ENCODE data around the gene LRRC39.

DNA sequence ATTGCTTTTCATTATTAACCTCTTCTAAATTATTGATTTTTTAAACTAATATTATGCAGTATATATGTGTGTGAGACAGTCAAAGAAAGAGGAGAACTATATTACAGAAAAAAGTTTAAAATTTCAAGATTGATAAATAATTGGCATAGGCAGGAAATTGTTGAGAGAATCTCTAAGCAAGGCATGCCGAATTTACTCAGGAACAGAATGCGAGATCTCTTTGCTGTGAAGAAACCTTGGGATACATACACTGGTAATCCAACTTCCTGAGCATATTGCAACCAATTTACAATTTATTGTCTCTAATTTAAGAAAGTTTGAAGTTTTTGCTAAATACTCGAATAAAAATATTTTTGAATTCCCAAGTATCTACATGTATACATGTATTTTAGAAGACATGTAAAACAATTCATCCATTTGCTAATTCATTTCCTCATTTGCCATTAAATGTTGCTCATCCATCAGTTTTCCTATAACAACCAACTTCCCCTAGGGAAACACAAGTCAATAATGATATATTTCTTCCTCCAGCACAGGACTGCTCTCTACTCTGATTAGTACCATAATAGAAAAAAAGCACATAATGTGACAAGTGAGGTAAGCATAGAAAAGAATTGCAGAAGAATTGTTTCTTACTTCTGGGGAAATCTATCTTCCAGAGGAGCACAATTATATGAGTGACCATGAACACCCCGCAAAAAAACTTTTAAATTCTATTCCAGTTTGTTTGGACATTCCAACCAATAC, 588 bp downstream of the LRRC39 start:
- TF ChIP-seq, protein P1, sequence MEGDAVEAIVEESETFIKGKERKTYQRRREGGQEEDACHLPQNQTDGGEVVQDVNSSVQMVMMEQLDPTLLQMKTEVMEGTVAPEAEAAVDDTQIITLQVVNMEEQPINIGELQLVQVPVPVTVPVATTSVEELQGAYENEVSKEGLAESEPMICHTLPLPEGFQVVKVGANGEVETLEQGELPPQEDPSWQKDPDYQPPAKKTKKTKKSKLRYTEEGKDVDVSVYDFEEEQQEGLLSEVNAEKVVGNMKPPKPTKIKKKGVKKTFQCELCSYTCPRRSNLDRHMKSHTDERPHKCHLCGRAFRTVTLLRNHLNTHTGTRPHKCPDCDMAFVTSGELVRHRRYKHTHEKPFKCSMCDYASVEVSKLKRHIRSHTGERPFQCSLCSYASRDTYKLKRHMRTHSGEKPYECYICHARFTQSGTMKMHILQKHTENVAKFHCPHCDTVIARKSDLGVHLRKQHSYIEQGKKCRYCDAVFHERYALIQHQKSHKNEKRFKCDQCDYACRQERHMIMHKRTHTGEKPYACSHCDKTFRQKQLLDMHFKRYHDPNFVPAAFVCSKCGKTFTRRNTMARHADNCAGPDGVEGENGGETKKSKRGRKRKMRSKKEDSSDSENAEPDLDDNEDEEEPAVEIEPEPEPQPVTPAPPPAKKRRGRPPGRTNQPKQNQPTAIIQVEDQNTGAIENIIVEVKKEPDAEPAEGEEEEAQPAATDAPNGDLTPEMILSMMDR (IDR thresholded peaks at IDR 0.05) = no peak
- TF ChIP-seq EP300 (IDR thresholded peaks at IDR 0.05) = no peak

All from tibial nerve (tissue), 4 donors.